Thyroid gland (tissue), 4 donors: ENCODE results near the gene VPS54. TPM values are rescaled to one million over a fixed set of nuclear protein-coding genes. Genes with fewer than 3 reads are reported as not detected.

Source experiments
- DNase-seq, 2 donors: peaks; one replicate each; pipeline ENCODE4 v3.0.0-alpha.2; 2019
- H3K27ac ChIP-seq, 3 donors: fragments of 200-600 bp; sonication (generic); 1 replicate in 2 of 3; 2 replicates in 1 of 3; pipeline ENCODE4 v1.5.1; 2016 to 2019; ENCODE audit warnings: mild to moderate bottlenecking in 1 of 3, moderate library complexity in 1 of 3
- H3K27me3 ChIP-seq: fragments of 200-600 bp; sonication (generic); one replicate; pipeline ENCODE4 v1.5.1; 2019
- H3K36me3 ChIP-seq, 2 donors: fragments of 200-600 bp; sonication (generic); one replicate each; pipeline ENCODE4 v1.5.1; 2016 to 2019
- H3K4me1 ChIP-seq, 2 donors: fragments of 200-600 bp; sonication (generic); one replicate each; pipeline ENCODE4 v1.5.1; 2017 to 2019
- H3K4me3 ChIP-seq, 3 donors: fragments of 200-600 bp; sonication (generic); replicated peaks in 1 of 3; 1 replicate in 2 of 3; 2 replicates in 1 of 3; pipeline ENCODE4 v1.5.1; 2016; ENCODE audit warnings: mild to moderate bottlenecking in 1 of 3
- H3K9me3 ChIP-seq: fragments of 200-600 bp; sonication (generic); one replicate; pipeline ENCODE4 v1.5.1; 2017
- CTCF ChIP-seq, 6 experiments: fragments of 200-600 bp in 3 of 6; fragments of 450-650 bp in 3 of 6; sonication (generic) in 3 of 6; IDR thresholded peaks; one replicate each; pipeline ENCODE4 v1.5.1; 2016 to 2019; ENCODE audit warnings: antibody characterized with exemption in 6 of 6, mild to moderate bottlenecking in 2 of 6, inconsistent platforms in 1 of 6, moderate library complexity in 1 of 6
- POLR2A ChIP-seq, 2 donors: fragments of 450-650 bp; IDR thresholded peaks; one replicate each; pipeline ENCODE4 v1.6.1; 2017; ENCODE audit warnings: antibody characterized with exemption in 2 of 2, mild to moderate bottlenecking in 2 of 2, moderate library complexity in 1 of 2
- WGBS, 2 donors: methylation state at CpG; one replicate each; pipeline ENCODE4 v1.1.5; 2017; 5-methylcytosine and 5-hydroxymethylcytosine counted together
- intact Hi-C: fragments of 100-400 bp; cut with DNase I; formaldehyde crosslinking; loops from one replicate; pipeline ENCODE4 v1.15.1; 2023
- total RNA-seq, 4 donors: library from RNA; depleted of rRNA; stranded (reverse); fragments of >200 nt; gene quantifications; one replicate each; pipeline ENCODE4 v1.2.3, GENCODE V29; 2016

VPS54 gene
- total RNA-seq, 4 donors from 2014 or later, result 34.4 to 40.8 (median 35.9) TPM

DNA sequence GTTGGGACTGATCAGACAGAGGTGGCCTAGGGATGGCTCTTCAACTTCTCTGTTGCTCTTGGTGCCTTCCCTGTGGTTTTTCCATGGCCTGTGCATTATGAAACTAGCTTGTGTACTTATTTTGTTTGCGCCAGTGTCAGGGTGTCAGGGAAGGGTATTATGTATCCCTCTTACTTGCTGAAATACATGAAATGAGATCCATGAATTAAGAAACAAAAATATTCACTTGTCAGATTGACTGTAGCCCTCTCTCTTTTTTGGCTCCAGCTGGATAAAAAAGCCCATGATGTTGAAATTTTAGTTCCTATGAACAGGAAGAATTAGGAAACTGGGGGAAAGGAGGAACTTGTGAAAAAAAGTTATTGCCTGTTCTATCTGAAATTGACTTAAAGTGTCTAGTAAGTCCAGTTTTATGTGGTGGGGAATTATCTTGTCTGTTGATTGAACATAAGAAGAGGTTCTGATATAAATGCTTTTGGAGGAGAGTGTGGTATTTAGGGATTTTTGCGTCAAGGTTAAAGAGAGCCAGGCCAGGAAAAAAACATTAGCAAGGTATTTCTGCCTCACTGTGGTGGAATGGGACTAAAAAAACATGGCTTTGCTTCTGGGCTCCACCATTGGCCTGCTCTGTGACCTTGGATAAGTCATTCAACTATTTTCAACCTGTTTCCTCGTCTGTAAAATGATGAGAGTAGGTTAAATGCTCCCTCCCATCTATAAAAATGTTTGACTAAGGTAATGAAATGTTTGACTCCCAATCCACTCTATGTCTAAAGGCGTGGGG lies 165.5 kb downstream of the VPS54 start:
- Histone ChIP-seq H3K27ac (peak overlapping the region in 1 of 3 donors; percentile 11), H3K4me1 (peaks cover 14 to 37% of the 10 kb centered on the region in 2 donors), H3K4me3 (no peak overlapping the region), H3K27me3 (no peaks in the 10 kb centered on the region), H3K9me3 (no peaks in the 10 kb centered on the region), H3K36me3 (peaks cover 0 to 10% of the 10 kb centered on the region in 2 donors)
- no peak for DNase-seq
- 89% methylated on average over 4 of the region's 4 CpGs for WGBS, 2 donors
- intact Hi-C loops, result no loop called here
- TF ChIP-seq POLR2A (IDR thresholded peaks at IDR 0.05), result no peak
- no peak for TF ChIP-seq CTCF (IDR thresholded peaks at IDR 0.05)

DNA sequence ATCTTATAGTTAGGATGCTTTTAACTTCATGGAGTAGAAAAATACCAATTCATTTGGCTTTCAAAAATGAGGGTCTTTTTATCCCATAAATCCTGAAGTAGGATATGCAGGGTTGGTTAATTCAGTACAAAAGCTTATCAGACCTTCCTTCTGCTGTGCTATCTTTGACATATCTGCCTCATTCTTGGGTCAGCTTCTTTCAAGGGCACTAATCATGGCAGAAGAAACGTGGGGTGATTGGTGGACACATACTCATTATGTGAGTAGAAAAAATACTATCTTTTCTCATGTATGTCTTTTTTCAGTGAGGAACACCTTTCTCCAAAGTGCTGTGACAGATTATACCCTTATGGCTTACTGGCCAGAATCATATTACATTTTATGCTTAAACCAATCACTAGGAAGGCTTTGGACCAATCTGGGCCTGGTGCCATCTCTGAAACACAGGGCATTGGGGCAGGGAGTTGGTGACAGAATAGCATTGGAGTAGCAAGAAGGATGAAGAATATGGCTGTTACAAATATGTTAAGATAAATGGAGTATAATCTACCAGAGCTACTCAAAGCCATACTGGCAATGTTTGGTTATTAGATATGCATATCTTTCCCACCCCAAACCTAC lies 167.4 kb downstream of the VPS54 start:
- no peak for DNase-seq
- Histone ChIP-seq H3K9me3 (no peaks in the 10 kb centered on the region), H3K27ac (no peak overlapping the region), H3K4me1 (peaks cover 15 to 42% of the 10 kb centered on the region in 2 donors), H3K36me3 (no peaks in the 10 kb centered on the region), H3K27me3 (no peaks in the 10 kb centered on the region), H3K4me3 (no peak overlapping the region)
- TF ChIP-seq CTCF (IDR thresholded peaks at IDR 0.05) (no peak), POLR2A (IDR thresholded peaks at IDR 0.05) (no peak)
- WGBS, 2 donors, result 86 to 96% methylated on average over 1 of the region's 1 CpG
- intact Hi-C loops, result no loop called here

DNA sequence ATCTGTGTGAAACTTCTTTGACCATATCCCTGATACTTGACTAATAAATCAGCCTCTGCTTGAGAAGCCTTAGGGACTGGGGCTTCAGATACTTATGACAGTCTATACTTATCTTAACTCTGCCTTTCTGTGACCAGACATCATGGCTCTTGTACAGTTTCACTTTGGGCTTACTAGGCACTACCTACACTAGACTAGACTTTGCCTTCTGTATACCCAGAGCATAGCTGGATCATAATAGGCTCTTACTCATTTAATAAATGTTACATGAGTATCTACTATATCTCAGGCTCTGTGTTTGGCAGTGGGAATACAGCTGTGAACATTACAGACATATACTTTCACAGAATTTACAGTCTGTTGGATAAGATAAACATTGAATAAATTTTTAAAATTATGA lies 168.6 kb downstream of the VPS54 start:
- H3K27ac ChIP-seq, result no peak overlapping the region
- no peaks in the 10 kb centered on the region for H3K36me3 ChIP-seq
- peaks cover 15 to 50% of the 10 kb centered on the region in 2 donors for H3K4me1 ChIP-seq
- no peak for TF ChIP-seq POLR2A (IDR thresholded peaks at IDR 0.05)
- no peak for TF ChIP-seq CTCF (IDR thresholded peaks at IDR 0.05)
- no peak overlapping the region for H3K4me3 ChIP-seq
- intact Hi-C loops, result no loop called here
- no peak for DNase-seq
- H3K27me3 ChIP-seq, result no peaks in the 10 kb centered on the region
- H3K9me3 ChIP-seq, result no peaks in the 10 kb centered on the region

DNA sequence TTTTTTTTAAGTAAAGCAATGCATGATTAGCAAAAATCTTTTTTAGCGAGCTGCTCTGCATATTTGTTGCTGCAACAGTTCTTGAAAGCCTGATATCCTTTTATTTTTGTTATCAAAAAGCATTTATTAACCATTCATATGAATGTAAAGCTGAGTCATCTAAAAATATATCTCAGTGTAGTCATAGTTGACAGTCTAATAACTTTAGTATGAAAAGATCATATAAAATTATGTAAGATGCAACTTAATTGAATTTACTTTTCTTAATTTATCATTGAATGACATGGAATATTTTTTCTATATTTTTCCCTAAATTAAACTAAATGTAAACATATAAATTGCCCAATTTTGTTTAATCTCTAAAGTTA lies 169.0 kb downstream of the VPS54 start:
- no peak for DNase-seq
- H3K9me3 ChIP-seq, result no peaks in the 10 kb centered on the region
- intact Hi-C loops, result no loop called here
- H3K4me1 ChIP-seq, result peaks cover 15 to 52% of the 10 kb centered on the region in 2 donors
- no peak overlapping the region for H3K4me3 ChIP-seq
- H3K27ac ChIP-seq, result no peak overlapping the region
- WGBS, 2 donors, result 76 to 83% methylated on average over 1 of the region's 1 CpG
- H3K36me3 ChIP-seq, result no peaks in the 10 kb centered on the region
- H3K27me3 ChIP-seq, result no peaks in the 10 kb centered on the region
- no peak for TF ChIP-seq CTCF (IDR thresholded peaks at IDR 0.05)
- no peak for TF ChIP-seq POLR2A (IDR thresholded peaks at IDR 0.05)
